NCI-H2081 treated with DMSO at 0.1 percent for 48 hours (cell line): ENCODE results near the gene MYO16.
A peak's percentile ranks its signal among the peaks of the same experiment; 100 is the strongest.
"Not testable (repeated sequence)": the region's sequence is repeated elsewhere in the genome, so short reads cannot be mapped to it uniquely, and the experiment has no call there.

ENCODE experiments used
- DNase-seq: peaks from one replicate; lab custom pipeline; 2025; lab: John Stamatoyannopoulos, UW

MYO16 gene

GRCh38 chr13:109072505-109072904 lies 443.1 kb downstream of the MYO16 start:
- DNase-seq: no peak

DNA sequence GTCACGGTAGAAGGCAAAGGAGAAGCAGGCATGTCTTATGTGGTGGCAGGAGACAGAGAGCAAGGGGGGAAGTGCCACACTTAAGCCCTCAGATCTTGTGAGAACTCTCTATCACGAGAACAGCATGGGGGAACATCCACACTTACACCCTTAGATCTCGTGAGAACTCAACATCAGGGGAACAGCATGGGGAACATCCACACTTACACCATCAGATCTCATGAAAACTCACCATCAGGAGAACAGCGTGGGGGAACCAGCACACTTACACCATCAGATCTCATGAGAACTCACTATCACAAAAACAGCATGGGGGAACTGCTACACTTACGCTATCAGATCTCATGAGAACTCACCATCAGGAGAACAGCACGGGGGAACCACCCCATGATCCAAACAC lies 445.0 kb downstream of the MYO16 start:
- DNase-seq: no peak

DNA sequence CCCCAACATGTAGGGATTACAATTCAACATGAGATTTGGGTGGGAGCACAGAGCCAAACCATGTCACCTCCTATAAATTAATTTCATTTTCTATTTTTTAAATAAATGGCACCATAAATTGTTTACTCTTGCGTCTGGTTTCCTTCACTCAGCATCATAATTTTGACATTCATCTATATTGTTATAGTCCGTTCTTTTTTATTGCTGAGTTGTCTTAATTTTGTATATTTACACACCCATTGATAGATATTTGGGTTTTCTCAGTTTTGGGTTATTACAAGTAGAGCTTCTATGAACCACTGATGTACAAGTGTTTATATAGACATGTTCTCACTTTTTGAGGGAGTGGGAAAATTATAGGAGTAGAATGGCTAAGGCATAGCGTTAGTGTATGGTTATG lies 445.4 kb downstream of the MYO16 start:
- no peak for DNase-seq

DNA sequence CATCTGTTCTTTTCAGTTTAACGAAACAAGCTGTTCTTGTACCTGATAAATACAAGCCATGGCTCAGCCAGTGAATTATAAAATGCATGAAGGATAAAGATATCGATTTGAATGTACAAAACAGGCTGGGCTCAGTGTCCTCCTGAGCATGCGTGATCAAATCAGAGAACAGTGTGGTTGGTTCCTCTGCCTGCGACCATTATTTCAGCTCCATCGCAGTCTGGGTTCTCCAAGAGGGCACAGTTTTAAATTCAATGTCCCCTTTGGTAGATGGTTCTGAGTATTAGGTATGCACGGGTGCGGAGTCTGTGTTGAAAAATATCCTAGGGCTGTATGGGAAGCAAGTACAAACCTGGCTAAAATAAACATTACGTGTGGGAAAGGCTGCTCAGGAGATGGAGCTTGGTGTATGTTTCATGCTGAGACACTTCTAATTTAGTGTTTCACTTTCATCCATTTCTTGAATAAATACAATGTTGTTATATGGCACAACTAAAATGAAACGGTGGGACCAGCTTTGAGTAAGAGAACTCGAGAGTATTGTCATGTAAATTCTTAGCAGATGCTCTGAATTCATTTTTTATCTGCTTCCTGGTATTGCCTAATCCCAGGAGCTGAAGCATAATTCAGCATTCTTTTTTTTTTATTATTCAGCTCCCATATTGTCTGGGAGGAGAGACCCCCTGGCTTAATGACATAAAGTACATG lies 458.7 kb downstream of the MYO16 start:
- no peak for DNase-seq

DNA sequence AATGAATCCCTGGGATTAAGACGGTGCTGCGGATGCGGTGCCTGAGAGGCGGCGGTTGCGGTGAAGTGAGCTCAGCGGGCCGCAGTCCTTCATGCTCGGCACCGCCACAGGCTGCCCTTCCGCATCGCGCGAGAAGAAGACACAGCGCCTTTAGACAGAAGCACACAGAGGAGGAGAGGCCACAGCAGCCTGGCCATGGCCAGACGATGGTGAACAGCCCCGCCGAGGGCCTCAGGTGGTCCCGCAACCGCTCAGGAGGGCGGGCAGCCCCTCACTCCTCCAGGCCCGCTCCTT lies 459.2 kb downstream of the MYO16 start:
- no peak for DNase-seq

DNA sequence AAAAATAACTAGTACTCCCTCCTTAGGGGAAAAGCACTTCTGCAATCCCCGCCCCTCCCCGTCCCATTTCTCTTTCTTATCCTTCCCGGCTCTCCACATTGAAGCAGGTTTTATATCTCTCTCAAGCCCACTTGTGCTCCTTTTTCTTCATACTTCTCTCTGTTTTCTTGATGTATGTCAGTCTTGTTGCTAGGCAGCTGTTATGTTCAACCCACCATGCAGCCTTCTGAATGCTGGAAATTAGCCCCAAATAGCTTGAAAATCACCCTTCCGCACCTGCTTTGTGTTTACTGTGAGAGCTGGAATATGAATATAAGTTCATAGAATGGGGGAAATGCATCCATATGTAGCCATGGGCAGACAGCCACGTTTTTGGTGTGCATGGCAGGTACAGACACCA lies 461.4 kb downstream of the MYO16 start:
- peak; percentile 25 for DNase-seq

- DNase-seq: no peak
Observed at GRCh38 chr13:109091249-109091648, 461.8 kb downstream of the MYO16 start.

DNA sequence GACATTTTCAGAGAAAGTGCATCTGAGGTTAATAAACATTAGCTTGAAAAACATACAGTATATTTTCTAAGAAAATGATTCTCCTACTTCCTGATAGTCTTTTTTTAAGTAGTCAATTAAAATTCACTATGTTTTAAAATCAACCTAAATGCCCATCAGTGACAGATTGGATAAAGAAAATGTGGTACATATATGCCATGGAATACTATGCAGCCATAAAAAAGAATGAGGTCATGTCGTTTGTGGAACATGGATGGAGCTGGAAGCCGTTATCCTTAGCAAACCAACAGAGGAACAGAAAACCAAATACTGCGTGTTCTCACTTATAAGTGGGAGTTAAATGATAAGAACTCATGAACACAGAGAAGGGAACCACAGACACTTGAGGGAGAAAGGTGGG lies 462.8 kb downstream of the MYO16 start:
- DNase-seq: not testable (repeated sequence)

DNA sequence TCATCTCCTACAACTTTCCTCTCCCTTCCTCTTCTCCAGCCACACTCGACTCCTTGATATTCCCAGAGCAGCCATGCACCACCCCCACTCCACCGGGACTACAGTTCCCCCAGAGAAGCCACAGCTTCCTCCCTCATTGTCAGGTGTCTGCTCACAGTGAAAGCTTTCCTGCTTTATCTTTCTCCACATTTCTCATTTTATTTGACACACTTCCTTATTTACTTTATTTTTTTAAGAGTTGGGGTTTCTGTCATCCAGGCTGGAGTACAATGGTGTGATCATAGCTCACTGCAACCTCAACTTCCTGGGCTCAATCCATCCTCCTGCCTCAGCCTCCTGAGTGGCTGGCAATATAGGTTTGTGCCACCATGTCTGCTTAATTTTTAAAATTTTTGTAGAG lies 464.6 kb downstream of the MYO16 start:
- no peak for DNase-seq

DNA sequence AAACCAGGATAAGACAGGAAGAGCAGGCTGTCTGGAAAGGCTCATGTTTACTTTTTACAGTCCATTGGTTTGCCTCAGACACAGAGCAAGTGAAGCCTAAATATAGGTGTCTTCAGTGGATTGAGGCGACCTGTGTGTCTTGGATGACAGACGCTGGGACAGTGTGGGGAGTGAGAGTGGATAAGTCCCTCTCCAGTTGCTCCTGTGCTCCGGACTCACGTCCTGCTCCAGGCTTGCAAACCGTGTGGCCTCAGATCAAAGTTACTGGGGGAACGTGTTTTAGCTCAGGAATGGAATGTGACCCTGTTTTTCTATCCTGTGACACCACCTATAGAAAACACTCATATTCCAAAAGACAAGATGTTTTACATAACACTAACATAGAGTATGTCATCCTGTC lies 465.7 kb downstream of the MYO16 start:
- no peak for DNase-seq

GRCh38 chr13:109096101-109096500 lies 466.7 kb downstream of the MYO16 start:
- DNase-seq: no peak

DNA sequence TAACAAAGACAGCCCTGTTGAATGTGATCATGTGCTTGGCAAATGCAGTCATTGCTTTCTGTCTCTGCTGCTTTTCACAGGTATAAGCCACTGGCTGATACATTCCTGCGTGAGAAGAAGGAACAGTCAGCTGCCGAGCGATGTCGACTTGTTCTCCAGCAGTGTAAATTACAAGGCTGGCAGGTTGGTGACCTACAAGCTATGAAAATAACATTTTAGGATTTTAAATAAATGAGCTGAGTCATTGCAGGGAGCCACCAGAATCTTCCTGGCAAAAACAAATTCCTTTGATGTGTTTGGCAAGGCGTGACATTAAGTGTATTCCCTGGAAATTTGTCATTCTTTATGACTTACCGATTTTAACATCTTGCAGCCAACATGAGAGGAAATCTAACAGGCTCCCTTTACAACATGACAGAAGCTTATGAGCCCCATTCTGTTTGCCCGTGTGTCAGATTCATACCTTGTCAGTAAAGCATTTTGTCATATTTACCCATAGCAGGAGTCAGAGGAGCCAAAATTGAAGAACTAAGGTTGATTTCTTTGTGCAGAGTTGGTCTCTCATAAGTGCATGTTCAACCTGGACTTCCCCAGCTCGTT lies 471.4 kb downstream of the MYO16 start:
- no peak for DNase-seq

GRCh38 chr13:109101550-109102144 lies 472.2 kb downstream of the MYO16 start:
- no peak for DNase-seq

- DNase-seq: no peak
Observed at GRCh38 chr13:109105899-109106298, 476.5 kb downstream of the MYO16 start.

DNA sequence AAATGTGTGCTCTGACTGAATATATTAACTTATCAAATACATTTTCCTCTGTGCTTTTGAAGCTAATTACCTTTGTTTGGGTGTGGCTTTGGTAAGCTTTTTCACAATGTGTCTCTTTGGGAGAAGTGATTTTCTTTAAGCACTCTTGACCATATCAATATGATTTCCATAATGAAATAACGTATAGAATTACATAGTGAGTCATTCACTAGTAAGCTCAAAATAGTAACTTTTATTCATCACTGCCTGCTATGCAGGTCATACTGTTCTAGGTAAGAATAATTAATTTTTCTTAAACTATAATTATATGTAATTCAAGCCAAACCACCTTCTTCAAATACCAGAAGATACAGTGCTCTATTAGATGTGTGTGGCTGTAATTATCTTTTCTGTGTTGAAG lies 480.7 kb downstream of the MYO16 start:
- no peak for DNase-seq

DNA sequence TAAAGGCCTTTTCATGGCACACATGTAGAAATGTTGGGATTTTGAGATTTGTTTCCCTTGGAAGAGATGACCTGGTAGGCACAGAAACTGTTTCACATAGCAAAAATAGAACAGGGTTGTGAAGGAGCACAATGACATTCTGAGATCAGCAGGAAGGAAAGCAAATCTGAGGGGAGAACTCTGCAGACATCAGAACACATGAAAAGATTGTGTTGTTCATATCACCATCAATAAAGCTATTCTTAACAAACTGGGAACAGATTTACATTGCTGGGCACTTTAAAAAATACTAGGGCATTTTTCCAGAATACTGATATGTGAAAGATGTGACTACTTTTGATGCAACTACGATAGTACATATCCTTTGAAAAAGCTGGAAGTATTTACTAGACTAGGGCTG lies 481.7 kb downstream of the MYO16 start:
- no peak for DNase-seq

GRCh38 chr13:109113427-109113826 lies 484.0 kb downstream of the MYO16 start:
- no peak for DNase-seq

DNA sequence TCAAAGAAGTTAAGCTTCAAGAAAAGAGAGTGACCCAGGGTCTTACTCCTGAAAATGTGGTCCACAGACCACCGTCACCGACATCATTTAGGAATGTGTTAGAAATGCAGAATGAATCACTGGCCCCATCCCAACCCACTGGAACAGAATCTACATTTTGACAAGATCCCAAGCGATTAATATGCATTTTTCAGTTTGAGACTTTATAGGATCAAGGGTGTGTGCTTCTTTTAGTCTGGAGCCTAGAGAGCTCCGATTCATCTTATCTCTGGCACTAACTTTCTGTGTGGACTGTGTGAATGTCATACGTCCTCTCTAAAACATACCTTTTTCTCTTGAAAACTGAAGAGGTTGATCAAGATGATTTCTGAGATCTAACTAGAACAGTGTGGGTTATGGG lies 484.8 kb downstream of the MYO16 start:
- no peak for DNase-seq

- no peak for DNase-seq
Observed at GRCh38 chr13:109114991-109115390, 485.6 kb downstream of the MYO16 start.

DNA sequence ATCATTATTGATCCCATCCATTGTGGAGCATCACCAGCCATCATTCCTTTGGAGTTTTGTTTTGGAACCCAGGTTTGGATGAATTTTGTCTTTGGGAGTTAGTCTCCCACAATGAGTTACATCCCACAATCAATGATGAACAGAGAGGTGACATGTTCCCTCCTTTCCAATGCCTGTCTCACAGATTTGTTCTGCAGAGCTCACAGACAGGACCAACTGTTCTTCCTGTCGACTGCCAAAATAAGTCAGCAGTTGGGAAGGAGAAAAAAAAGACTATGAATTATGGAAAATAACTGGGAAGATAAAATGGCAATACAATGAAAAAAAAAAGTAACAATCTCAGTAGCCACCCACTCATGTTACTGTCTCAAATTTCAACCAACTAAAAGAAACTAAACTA lies 489.1 kb downstream of the MYO16 start:
- no peak for DNase-seq

DNA sequence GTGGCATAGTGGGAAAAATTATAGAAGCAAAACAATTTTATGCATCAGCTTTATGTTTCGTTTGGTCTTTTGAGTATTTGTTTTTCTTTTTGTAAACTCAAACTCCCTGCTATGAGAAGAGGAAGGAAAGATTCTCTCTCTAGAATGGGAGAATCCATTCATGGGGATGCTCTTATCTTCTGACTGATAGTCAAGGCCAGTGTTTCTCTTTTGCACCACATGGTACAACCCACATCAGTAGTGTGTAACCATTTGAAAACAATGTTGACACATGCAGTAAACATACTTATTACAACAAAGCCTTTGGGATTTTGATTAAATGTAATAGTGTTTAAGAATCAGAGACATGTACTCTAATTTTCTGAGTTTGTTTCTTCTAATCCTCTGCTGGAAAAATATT lies 490.5 kb downstream of the MYO16 start:
- no peak for DNase-seq

- no peak for DNase-seq
Observed at GRCh38 chr13:109121826-109122225, 492.4 kb downstream of the MYO16 start.

DNA sequence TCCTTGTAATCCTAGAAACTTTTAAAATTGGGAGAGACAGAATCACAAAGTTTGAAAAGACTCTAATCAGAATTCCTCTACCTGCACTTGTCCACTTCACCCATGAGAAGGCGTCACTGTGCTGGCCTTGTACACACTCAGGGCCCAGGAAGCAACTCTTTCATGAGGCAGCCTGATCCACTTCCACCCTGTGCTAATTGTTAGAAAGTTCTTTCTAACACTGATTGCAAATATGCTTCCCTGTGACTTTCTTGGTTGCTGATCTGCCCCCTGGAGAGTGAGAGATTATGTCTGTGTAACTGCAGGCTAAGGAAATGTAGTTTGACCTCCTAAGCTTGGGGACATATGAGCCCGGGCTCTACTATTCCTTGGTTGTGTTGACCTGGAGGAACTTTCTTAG lies 494.6 kb downstream of the MYO16 start:
- no peak for DNase-seq

DNA sequence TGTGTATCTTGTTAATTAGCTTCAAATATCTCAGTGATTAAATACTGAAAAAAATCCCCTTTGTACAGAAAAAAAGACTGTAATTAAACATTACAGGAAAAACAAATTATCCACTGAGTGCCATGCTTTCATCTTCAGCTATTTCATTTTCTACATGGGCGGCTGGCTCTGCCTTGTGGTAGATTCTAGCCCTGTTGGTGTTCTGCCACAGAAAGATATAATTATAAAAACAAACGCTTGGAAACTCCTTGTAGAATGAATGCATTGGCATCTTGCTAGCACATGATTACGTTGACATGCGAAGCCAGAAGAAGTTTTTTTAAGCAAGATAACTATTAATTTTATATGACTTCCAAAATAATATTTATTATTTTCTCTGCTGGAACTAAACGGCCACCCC lies 496.8 kb downstream of the MYO16 start:
- DNase-seq: no peak
